Hippocampal formation (tissue), 2 donors: ENCODE data around the gene ALDH3B1.

Experiments
- DNase-seq, 2 donors: peaks; one replicate each; lab custom pipeline; 2025; lab: John Stamatoyannopoulos, UW

ALDH3B1 gene

GRCh38 chr11:68071281-68072048, 61.3 kb downstream of the ALDH3B1 start:
- DNase-seq = no peak

GRCh38 chr11:68074584-68075352, 64.6 kb downstream of the ALDH3B1 start:
- no peak for DNase-seq

- DNase-seq = no peak
Measured at GRCh38 chr11:68076371-68077042, 66.4 kb downstream of the ALDH3B1 start.

- DNase-seq = no peak
Measured at GRCh38 chr11:68077617-68078582, 67.8 kb downstream of the ALDH3B1 start.
